Measurements from ENCODE around the gene SHE.

- no peak for TF ChIP-seq POLR2A (IDR thresholded peaks at IDR 0.05; ENCODE audit: low read depth, low read length)
- TF ChIP-seq CEBPB (IDR thresholded peaks at IDR 0.05; ENCODE audit: borderline replicate concordance in 1 of 2, low read depth in 2 of 2, low read length in 2 of 2), result no peak
- no peak for TF ChIP-seq CTCF (IDR thresholded peaks at IDR 0.05 in 2 of 3, conservative IDR thresholded peaks at IDR 0.05 in 1 of 3; ENCODE audit: control insufficient read depth in 2 of 3, extremely low read depth in 1 of 3, insufficient read depth in 1 of 3, low read depth in 3 of 3, low read length in 3 of 3)
- TF ChIP-seq SMC3 (IDR thresholded peaks at IDR 0.05; ENCODE audit: borderline replicate concordance, low read length), result no peak
- no peak for TF ChIP-seq HCFC1 (IDR thresholded peaks at IDR 0.05; ENCODE audit: low read length)
- no peak for TF ChIP-seq SIN3A (IDR thresholded peaks at IDR 0.05; ENCODE audit: low read depth, low read length)
- no peak for TF ChIP-seq ESRRA (IDR thresholded peaks at IDR 0.05; ENCODE audit: low read length)
- TF ChIP-seq RAD21 (IDR thresholded peaks at IDR 0.05; ENCODE audit: insufficient read depth, low read depth, low read length), result no peak
These were observed 48.4 kb downstream of the SHE start for GRCh38 chr1:154453574-154454352.

Data from GM12878 (cell line).